Muscle layer of colon (tissue), 2 donors: ENCODE data around the gene UBA52.
"Not testable (repeated sequence)": the region's sequence is repeated elsewhere in the genome, so short reads cannot be mapped to it uniquely, and the experiment has no call there.

Experiments used
- H3K27ac ChIP-seq: one replicate; pipeline ENCODE4 v1.7.0; 2013; ENCODE audit warnings: low read depth, mild to moderate bottlenecking, low read length, moderate library complexity
- H3K27me3 ChIP-seq, 2 donors: one replicate each; pipeline ENCODE4 v1.7.0; 2013; ENCODE audit warnings: low read length in 2 of 2, mild to moderate bottlenecking in 2 of 2; ENCODE audit not compliant: insufficient read depth in 2 of 2, control insufficient read depth in 1 of 2
- H3K36me3 ChIP-seq: one replicate; pipeline ENCODE4 v1.7.0; 2013; ENCODE audit warnings: mild to moderate bottlenecking, low read length; ENCODE audit not compliant: insufficient read depth
- H3K4me1 ChIP-seq: one replicate; pipeline ENCODE4 v1.7.0; 2013; ENCODE audit warnings: mild to moderate bottlenecking, low read length; ENCODE audit not compliant: insufficient read depth
- H3K4me3 ChIP-seq, 2 donors: one replicate each; pipeline ENCODE4 v1.7.0; 2013; ENCODE audit warnings: low read length in 2 of 2, low read depth in 1 of 2, mild to moderate bottlenecking in 1 of 2, moderate library complexity in 1 of 2
- H3K9ac ChIP-seq: one replicate; pipeline ENCODE4 v1.7.0; 2013; ENCODE audit warnings: low read length
- H3K9me3 ChIP-seq: one replicate; pipeline ENCODE4 v1.7.0; 2013; ENCODE audit warnings: mild to moderate bottlenecking, low read length
- donor health status: abdominal sarcoma.
- donor health status: Adenocarcinoma of cecum.

UBA52 gene

GRCh38 chr19:18588611-18589379 lies 17.1 kb downstream of the UBA52 start, which contains the start of gene REX1BD:
Gene REX1BD, plus strand, starts transcription at chr19:18588798. Its CDS starts 4 bp downstream, at chr19:18588802.
- Histone ChIP-seq H3K9ac (peak within 1 kb of the TSS; percentile 39), H3K9me3 (no peaks in the 10 kb centered on the region), H3K4me1 (peaks cover 12% of the 10 kb centered on the region), H3K36me3 (peaks cover 7% of the 10 kb centered on the region), H3K27ac (peak within 1 kb of the TSS; percentile 88), H3K4me3 (peak within 1 kb of the TSS; percentile 30 to 75), H3K27me3 (no peaks in the 10 kb centered on the region)

GRCh38 chr19:18589380-18590272 lies 18.0 kb downstream of the UBA52 start:
- Histone ChIP-seq H3K27ac (peak overlapping the region; percentile 88), H3K27me3 (no peaks in the 10 kb centered on the region), H3K4me1 (peaks cover 17% of the 10 kb centered on the region), H3K9me3 (no peaks in the 10 kb centered on the region), H3K36me3 (peaks cover 7% of the 10 kb centered on the region), H3K4me3 (peak overlapping the region; percentile 30 to 75), H3K9ac (peak overlapping the region; percentile 39)

GRCh38 chr19:18590273-18591272 lies 18.9 kb downstream of the UBA52 start:
- peaks cover 7% of the 10 kb centered on the region for H3K36me3 ChIP-seq
- H3K4me1 ChIP-seq, result peaks cover 20% of the 10 kb centered on the region
- no peak overlapping the region for H3K4me3 ChIP-seq
- H3K9ac ChIP-seq, result no peak overlapping the region
- no peaks in the 10 kb centered on the region for H3K27me3 ChIP-seq
- no peak overlapping the region for H3K27ac ChIP-seq
- H3K9me3 ChIP-seq, result no peaks in the 10 kb centered on the region

- Histone ChIP-seq H3K4me1 (peaks cover 20% of the 10 kb centered on the region), H3K27ac (no peak overlapping the region), H3K27me3 (peaks cover 0 to 8% of the 10 kb centered on the region in 2 donors), H3K9me3 (no peaks in the 10 kb centered on the region), H3K36me3 (peaks cover 7% of the 10 kb centered on the region), H3K9ac (no peak overlapping the region), H3K4me3 (no peak overlapping the region)
Measured at GRCh38 chr19:18591735-18592385, 20.2 kb downstream of the UBA52 start.

- not testable (repeated sequence) for H3K9me3 ChIP-seq, H3K36me3 ChIP-seq, H3K9ac ChIP-seq, H3K4me3 ChIP-seq, H3K27ac ChIP-seq
- Histone ChIP-seq H3K4me1 (peaks cover 20% of the 10 kb centered on the region), H3K27me3 (peaks cover 0 to 16% of the 10 kb centered on the region in 2 donors)
Measured at GRCh38 chr19:18592732-18593131, 21.1 kb downstream of the UBA52 start.

GRCh38 chr19:18593367-18594095 lies 21.9 kb downstream of the UBA52 start:
- no peak overlapping the region for H3K9ac ChIP-seq
- H3K4me3 ChIP-seq, result no peak overlapping the region
- H3K9me3 ChIP-seq, result no peaks in the 10 kb centered on the region
- peaks cover 7% of the 10 kb centered on the region for H3K36me3 ChIP-seq
- no peak overlapping the region for H3K27ac ChIP-seq
- H3K27me3 ChIP-seq, result peaks cover 0 to 24% of the 10 kb centered on the region in 2 donors
- H3K4me1 ChIP-seq, result peaks cover 16% of the 10 kb centered on the region

GRCh38 chr19:18594096-18594823 lies 22.6 kb downstream of the UBA52 start:
- H3K4me1 ChIP-seq, result peaks cover 16% of the 10 kb centered on the region
- H3K9ac ChIP-seq, result peak overlapping the region; percentile 33
- H3K9me3 ChIP-seq, result no peaks in the 10 kb centered on the region
- H3K27ac ChIP-seq, result no peak overlapping the region
- H3K27me3 ChIP-seq, result peaks cover 0 to 31% of the 10 kb centered on the region in 2 donors
- H3K36me3 ChIP-seq, result peaks cover 7% of the 10 kb centered on the region
- H3K4me3 ChIP-seq, result peak overlapping the region; percentile 6 to 50

GRCh38 chr19:18594824-18595373 lies 23.2 kb downstream of the UBA52 start:
- Histone ChIP-seq H3K27ac (no peak overlapping the region), H3K4me3 (peak overlapping the region in 1 of 2 donors; percentile 50), H3K9ac (peak overlapping the region; percentile 33), H3K36me3 (peaks cover 7% of the 10 kb centered on the region), H3K4me1 (peaks cover 12% of the 10 kb centered on the region), H3K9me3 (no peaks in the 10 kb centered on the region), H3K27me3 (peaks cover 0 to 38% of the 10 kb centered on the region in 2 donors)

- H3K4me3 ChIP-seq, result no peak overlapping the region
- peaks cover 7% of the 10 kb centered on the region for H3K36me3 ChIP-seq
- no peak overlapping the region for H3K27ac ChIP-seq
- H3K9me3 ChIP-seq, result no peaks in the 10 kb centered on the region
- H3K4me1 ChIP-seq, result peaks cover 8% of the 10 kb centered on the region
- H3K27me3 ChIP-seq, result peaks cover 0 to 43% of the 10 kb centered on the region in 2 donors
- no peak overlapping the region for H3K9ac ChIP-seq
Measured at GRCh38 chr19:18595475-18595874, 23.8 kb downstream of the UBA52 start.
